Upper lobe of left lung (tissue), 4 donors: ENCODE measurements around the gene LGSN.

Experiments used
- EP300 ChIP-seq, 4 donors: sonication (generic); formaldehyde crosslinking; IDR thresholded peaks; one replicate each; pipeline ENCODE4 v1.5.1; 2017; ENCODE audit warnings: antibody characterized with exemption in 4 of 4, control low read depth in 2 of 4
- POLR2A ChIP-seq, 4 donors: fragments of 450-650 bp; IDR thresholded peaks; one replicate each; pipeline ENCODE4 v1.5.1; 2016 to 2017; ENCODE audit warnings: antibody characterized with exemption in 4 of 4, mild to moderate bottlenecking in 2 of 4
- POLR2AphosphoS5 ChIP-seq, 2 donors: sonication (generic); formaldehyde crosslinking; IDR thresholded peaks; one replicate each; pipeline ENCODE4 v1.5.1; 2017; ENCODE audit warnings: antibody characterized with exemption in 2 of 2
- TF ChIP-seq, protein P1 (sequence below), 6 experiments: fragments of 450-650 bp in 4 of 6; fragments of 200-600 bp in 2 of 6; sonication (generic) in 2 of 6; IDR thresholded peaks; one replicate each; pipeline ENCODE4 v1.5.1; 2016 to 2019; ENCODE audit warnings: antibody characterized with exemption in 6 of 6

- no peak for TF ChIP-seq POLR2A (IDR thresholded peaks at IDR 0.05)
- TF ChIP-seq, protein P1, sequence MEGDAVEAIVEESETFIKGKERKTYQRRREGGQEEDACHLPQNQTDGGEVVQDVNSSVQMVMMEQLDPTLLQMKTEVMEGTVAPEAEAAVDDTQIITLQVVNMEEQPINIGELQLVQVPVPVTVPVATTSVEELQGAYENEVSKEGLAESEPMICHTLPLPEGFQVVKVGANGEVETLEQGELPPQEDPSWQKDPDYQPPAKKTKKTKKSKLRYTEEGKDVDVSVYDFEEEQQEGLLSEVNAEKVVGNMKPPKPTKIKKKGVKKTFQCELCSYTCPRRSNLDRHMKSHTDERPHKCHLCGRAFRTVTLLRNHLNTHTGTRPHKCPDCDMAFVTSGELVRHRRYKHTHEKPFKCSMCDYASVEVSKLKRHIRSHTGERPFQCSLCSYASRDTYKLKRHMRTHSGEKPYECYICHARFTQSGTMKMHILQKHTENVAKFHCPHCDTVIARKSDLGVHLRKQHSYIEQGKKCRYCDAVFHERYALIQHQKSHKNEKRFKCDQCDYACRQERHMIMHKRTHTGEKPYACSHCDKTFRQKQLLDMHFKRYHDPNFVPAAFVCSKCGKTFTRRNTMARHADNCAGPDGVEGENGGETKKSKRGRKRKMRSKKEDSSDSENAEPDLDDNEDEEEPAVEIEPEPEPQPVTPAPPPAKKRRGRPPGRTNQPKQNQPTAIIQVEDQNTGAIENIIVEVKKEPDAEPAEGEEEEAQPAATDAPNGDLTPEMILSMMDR (IDR thresholded peaks at IDR 0.05) = no peak
- no peak for TF ChIP-seq POLR2AphosphoS5 (IDR thresholded peaks at IDR 0.05)
- no peak for TF ChIP-seq EP300 (IDR thresholded peaks at IDR 0.05)
These were observed 83.4 kb downstream of the LGSN start for GRCh38 chr6:63236398-63236817.
